OCI-LY3 (cell line): ENCODE measurements around the gene TSPAN14.

ENCODE experiments used
- EZH2phosphoT487 ChIP-seq: fragments of 200-600 bp; shearing (Covaris generic); IDR thresholded peaks from 2 replicates; pipeline ENCODE4 v1.6.1; 2018; ENCODE audit warnings: antibody characterized with exemption, mixed run types, low read depth
- TF ChIP-seq, protein P1 (sequence below): fragments of 200-600, 300-600 bp; sonication (generic); IDR thresholded peaks from 2 replicates; pipeline ENCODE4 v1.5.1; 2014; ENCODE audit warnings: antibody characterized with exemption, low read length, low read depth

DNA sequence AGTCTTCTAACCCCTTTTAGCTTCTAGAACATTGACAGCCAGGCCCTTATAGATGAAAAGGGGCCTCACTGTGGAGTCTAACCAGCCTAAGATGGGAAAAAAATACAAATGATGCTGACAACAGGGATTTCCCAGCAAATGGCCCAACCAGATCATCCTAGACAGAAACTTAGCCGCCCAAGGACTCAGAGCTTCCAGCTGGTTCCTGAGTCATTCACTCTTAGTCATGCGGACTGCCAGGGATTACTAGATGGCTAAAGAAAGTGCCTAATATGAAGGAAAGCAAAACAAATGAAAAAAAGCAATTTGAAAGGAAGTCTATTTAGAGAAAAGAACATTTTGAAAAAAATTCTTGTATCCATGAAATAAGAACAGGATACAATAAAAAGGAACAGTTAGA, 23.7 kb downstream of the TSPAN14 start:
- TF ChIP-seq, protein P1, sequence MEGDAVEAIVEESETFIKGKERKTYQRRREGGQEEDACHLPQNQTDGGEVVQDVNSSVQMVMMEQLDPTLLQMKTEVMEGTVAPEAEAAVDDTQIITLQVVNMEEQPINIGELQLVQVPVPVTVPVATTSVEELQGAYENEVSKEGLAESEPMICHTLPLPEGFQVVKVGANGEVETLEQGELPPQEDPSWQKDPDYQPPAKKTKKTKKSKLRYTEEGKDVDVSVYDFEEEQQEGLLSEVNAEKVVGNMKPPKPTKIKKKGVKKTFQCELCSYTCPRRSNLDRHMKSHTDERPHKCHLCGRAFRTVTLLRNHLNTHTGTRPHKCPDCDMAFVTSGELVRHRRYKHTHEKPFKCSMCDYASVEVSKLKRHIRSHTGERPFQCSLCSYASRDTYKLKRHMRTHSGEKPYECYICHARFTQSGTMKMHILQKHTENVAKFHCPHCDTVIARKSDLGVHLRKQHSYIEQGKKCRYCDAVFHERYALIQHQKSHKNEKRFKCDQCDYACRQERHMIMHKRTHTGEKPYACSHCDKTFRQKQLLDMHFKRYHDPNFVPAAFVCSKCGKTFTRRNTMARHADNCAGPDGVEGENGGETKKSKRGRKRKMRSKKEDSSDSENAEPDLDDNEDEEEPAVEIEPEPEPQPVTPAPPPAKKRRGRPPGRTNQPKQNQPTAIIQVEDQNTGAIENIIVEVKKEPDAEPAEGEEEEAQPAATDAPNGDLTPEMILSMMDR: no peak
- no peak for TF ChIP-seq EZH2phosphoT487
